Naive thymus-derived CD4-positive, alpha-beta T cell (primary cell): ENCODE measurements around the gene CHRNA1. TPM values are rescaled to one million over a fixed set of nuclear protein-coding genes. Genes with fewer than 3 reads are reported as not detected.

ENCODE experiments used
- ATAC-seq: fragments of 150-1000 bp; cut with Tn5 transposase; 2 replicates; pipeline ENCODE4 v1.10.0; 2021; ENCODE audit warnings: mild to moderate bottlenecking, moderate library complexity
- CTCF ChIA-PET: fragments of 350-600 bp; sonication (Branson Sonifier 250); formaldehyde crosslinking; loops from one replicate; lab custom pipeline; 2021; ENCODE audit warnings: antibody characterized with exemption; lab: Charles Lee
- POLR2A ChIA-PET: fragments of 350-600 bp; sonication (Branson Sonifier 250); formaldehyde crosslinking; loops from one replicate; lab custom pipeline; 2021; ENCODE audit warnings: antibody characterized with exemption, inconsistent platforms; lab: Charles Lee
- DNase-seq, 9 donors: peaks; one replicate each; pipeline versions ENCODE4 v3.0.0 to v3.0.0-alpha.2; 2020 to 2022; ENCODE audit warnings: mixed read lengths in 1 of 9
- H3K27ac ChIP-seq: one replicate; pipeline ENCODE4 v1.7.0; 2013; ENCODE audit warnings: mild to moderate bottlenecking, low read depth, low read length, moderate library complexity
- H3K27me3 ChIP-seq, 2 donors: one replicate each; pipeline ENCODE4 v1.7.0; 2013; ENCODE audit warnings: low read length in 2 of 2, mild to moderate bottlenecking in 2 of 2, moderate library complexity in 2 of 2; ENCODE audit not compliant: control insufficient read depth in 2 of 2, insufficient read depth in 2 of 2
- H3K36me3 ChIP-seq, 3 experiments: 1 replicate in 2 of 3; 2 replicates in 1 of 3; pipeline ENCODE4 v1.7.0; 2013; ENCODE audit warnings: low read length in 3 of 3, mild to moderate bottlenecking in 3 of 3, moderate library complexity in 1 of 3; ENCODE audit not compliant: insufficient read depth in 3 of 3, control insufficient read depth in 2 of 3
- H3K4me1 ChIP-seq, 2 donors: one replicate each; pipeline ENCODE4 v1.7.0; 2013; ENCODE audit warnings: low read length in 2 of 2, mild to moderate bottlenecking in 2 of 2, moderate library complexity in 1 of 2; ENCODE audit not compliant: control insufficient read depth in 2 of 2, insufficient read depth in 2 of 2
- H3K4me3 ChIP-seq: 2 replicates; pipeline ENCODE4 v1.7.0; 2013; ENCODE audit warnings: mild to moderate bottlenecking, low read length
- H3K9me3 ChIP-seq, 3 experiments: 1 replicate in 2 of 3; 2 replicates in 1 of 3; pipeline ENCODE4 v1.7.0; 2013; ENCODE audit warnings: low read length in 3 of 3; ENCODE audit not compliant: control insufficient read depth in 2 of 3
- H3K27ac Mint-ChIP-seq, 9 donors: one replicate each; pipeline ENCODE4 v1.8.0; 2020 to 2022; ENCODE audit warnings: mixed read lengths in 9 of 9, mild to moderate bottlenecking in 8 of 9, moderate library complexity in 5 of 9, inconsistent platforms in 2 of 9
- H3K27me3 Mint-ChIP-seq, 5 donors: one replicate each; pipeline ENCODE4 v1.8.0; 2021 to 2022; ENCODE audit warnings: mixed read lengths in 5 of 5, mild to moderate bottlenecking in 1 of 5
- H3K36me3 Mint-ChIP-seq, 5 donors: one replicate each; pipeline ENCODE4 v1.8.0; 2020 to 2022; ENCODE audit warnings: mixed read lengths in 5 of 5, mild to moderate bottlenecking in 3 of 5, inconsistent platforms in 1 of 5
- H3K4me1 Mint-ChIP-seq, 7 donors: one replicate each; pipeline ENCODE4 v1.8.0; 2020 to 2022; ENCODE audit warnings: mixed read lengths in 7 of 7, mild to moderate bottlenecking in 3 of 7, inconsistent platforms in 1 of 7
- H3K4me3 Mint-ChIP-seq, 10 donors: one replicate each; pipeline ENCODE4 v1.8.0; 2020 to 2022; ENCODE audit warnings: mild to moderate bottlenecking in 10 of 10, mixed read lengths in 10 of 10, moderate library complexity in 6 of 10, inconsistent platforms in 2 of 10
- H3K9me3 Mint-ChIP-seq, 11 donors: one replicate each; pipeline ENCODE4 v1.8.0; 2020 to 2022; ENCODE audit warnings: mixed read lengths in 11 of 11, mild to moderate bottlenecking in 4 of 11, inconsistent platforms in 1 of 11, moderate library complexity in 1 of 11
- intact Hi-C, 2 donors: fragments of 100-400 bp; cut with micrococcal nuclease; formaldehyde crosslinking; loops; one replicate each; pipeline ENCODE4 v1.15.1; 2023
- polyA plus RNA-seq, 2 donors: library from polyadenylated mRNA; unstranded; fragments of 300-500 nt; fragmentation: Illumina TruSeq; gene quantifications; one replicate each; pipeline ENCODE4 v1.2.3, GENCODE V29; 2021
- total RNA-seq, 6 experiments: library from RNA in 5 of 6; stranded (reverse) in 5 of 6; gene quantifications; 1 replicate in 5 of 6; 2 replicates in 1 of 6; pipeline ENCODE4 v1.2.3 and lab custom pipeline; 2021 to 2026

The CHRNA1 gene
- total and polyA plus RNA-seq, 7 experiments from 2014 or later, result not detected

DNA sequence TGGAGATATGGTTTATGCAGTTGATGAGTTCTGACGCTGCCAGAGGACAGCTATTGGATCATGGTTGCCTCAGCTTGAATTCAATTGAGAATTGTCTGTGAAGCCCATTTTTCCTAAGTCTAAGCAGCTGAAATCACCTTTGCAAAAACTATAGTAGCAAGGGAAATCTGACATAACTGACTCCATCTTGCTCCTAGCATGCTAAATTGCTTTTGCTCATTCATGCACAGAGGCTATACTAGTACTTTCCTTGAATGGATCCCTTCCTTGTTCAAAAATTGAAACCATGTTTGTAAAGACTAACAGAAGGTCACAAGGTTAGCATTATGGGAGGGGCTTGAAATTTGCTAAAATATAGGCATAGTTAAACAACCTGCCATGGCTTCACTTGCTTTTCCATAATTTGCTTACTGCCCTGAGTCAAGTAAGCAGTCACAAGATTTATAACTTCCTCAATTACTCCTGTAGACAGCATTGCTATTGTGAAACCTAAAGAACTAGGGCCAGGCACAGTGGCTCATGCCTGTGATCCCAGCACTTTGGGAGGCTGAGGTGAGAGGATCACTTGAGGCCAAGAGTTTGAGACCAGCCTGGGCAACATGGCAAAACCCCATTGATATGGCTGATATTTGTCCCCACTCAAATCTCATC is 41.2 kb downstream of the CHRNA1 start:
- H3K27me3 Mint-ChIP-seq, result peaks cover 0 to 26% (median 4%) of the 10 kb centered on the region in 5 donors
- Histone ChIP-seq H3K36me3 (no peaks in the 10 kb centered on the region), H3K4me1 (peaks cover under 1 to 7% of the 10 kb centered on the region in 2 donors), H3K27ac (no peak overlapping the region), H3K27me3 (no peaks in the 10 kb centered on the region), H3K4me3 (no peak overlapping the region), H3K9me3 (no peaks in the 10 kb centered on the region)
- intact Hi-C loops, result no loop called here
- no peak overlapping the region for H3K4me3 Mint-ChIP-seq
- ChIA-PET CTCF (interaction anchor here (1.3 kb wide), 1 partner anchor 27 kb away, joined by 3 read pairs; no protein-coding TSS in a partner anchor), POLR2A (interaction anchor here (0.7 kb wide), 1 partner anchor 443 kb away, joined by 3 read pairs; no protein-coding TSS in a partner anchor)
- H3K27ac Mint-ChIP-seq, result no peak overlapping the region
- H3K4me1 Mint-ChIP-seq, result peaks cover 12 to 25% (median 20%) of the 10 kb centered on the region in 7 donors
- peak; percentile 55 for ATAC-seq
- peaks cover 0 to 6% (median 0%) of the 10 kb centered on the region in 5 donors for H3K36me3 Mint-ChIP-seq
- no peak for DNase-seq
- peaks cover 0 to 5% (median 0%) of the 10 kb centered on the region in 11 donors for H3K9me3 Mint-ChIP-seq

DNA sequence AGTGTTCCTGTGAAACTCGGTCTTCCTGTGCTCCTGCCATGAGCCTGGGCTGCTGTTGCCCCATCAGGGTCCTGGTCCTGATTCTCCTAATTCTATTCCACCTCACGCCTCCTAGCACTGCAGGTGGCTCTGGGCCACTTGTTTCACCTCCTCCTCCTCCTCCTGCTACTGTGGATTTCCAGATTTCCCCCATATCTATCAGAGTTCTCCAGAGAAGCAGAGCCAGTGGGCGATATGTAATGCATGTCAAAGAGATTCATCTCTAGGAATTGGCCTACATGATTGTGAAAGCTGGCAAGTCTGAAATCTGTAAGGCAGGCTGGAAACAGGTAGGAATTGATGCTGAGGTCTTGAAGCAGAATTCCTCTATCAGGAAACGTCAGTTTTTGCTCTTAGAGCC is 45.3 kb downstream of the CHRNA1 start:
- H3K27ac ChIP-seq, result no peak overlapping the region
- no peaks in the 10 kb centered on the region for H3K9me3 ChIP-seq
- ChIA-PET CTCF (no interaction called here), POLR2A (interaction anchor here (1.0 to 1.3 kb wide), 2 partner anchors 10 to 12 kb away, joined by 3 read pairs; no protein-coding TSS in a partner anchor)
- H3K4me3 ChIP-seq, result no peak overlapping the region
- no peak for ATAC-seq
- H3K4me1 ChIP-seq, result peaks cover 15 to 21% of the 10 kb centered on the region in 2 donors
- no peaks in the 10 kb centered on the region for H3K27me3 ChIP-seq
- H3K36me3 Mint-ChIP-seq, result peaks cover 0 to 6% (median 0%) of the 10 kb centered on the region in 5 donors
- H3K36me3 ChIP-seq, result no peaks in the 10 kb centered on the region
- intact Hi-C loops, result loop anchor here in 1 of 2 donors (5.0 kb wide), 1 partner anchor 33 kb away; no protein-coding TSS in a partner anchor
- H3K4me1 Mint-ChIP-seq, result peaks cover 21 to 39% (median 36%) of the 10 kb centered on the region in 7 donors
- peaks cover 0 to 14% (median 0%) of the 10 kb centered on the region in 5 donors for H3K27me3 Mint-ChIP-seq
- peaks cover 0 to 5% (median 0%) of the 10 kb centered on the region in 11 donors for H3K9me3 Mint-ChIP-seq
- peak overlapping the region in 1 of 9 donors; percentile 1 for H3K27ac Mint-ChIP-seq
- DNase-seq, result no peak
- peak overlapping the region in 6 of 10 donors; percentile 1 to 88 (median 31) for H3K4me3 Mint-ChIP-seq

DNA sequence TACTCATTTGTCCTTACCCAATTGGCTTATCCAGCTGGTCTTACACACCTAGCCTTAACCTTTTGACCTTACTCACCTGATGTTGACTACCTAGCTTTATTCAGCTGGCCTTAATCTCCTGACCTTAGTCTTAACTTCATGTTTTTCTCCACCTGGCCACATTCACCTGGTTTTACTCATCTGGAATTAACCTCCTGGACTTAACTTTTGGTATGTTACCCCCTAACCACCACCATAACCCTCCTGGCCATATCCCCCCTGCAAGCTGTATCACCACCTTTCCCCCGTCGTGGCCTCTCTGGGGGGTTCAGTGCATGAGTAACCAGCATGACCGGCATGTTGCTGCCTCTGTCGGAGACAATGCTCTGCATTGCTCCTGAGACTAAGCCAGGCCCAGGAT is 45.7 kb downstream of the CHRNA1 start:
- Histone ChIP-seq H3K27me3 (no peaks in the 10 kb centered on the region), H3K4me3 (no peak overlapping the region), H3K9me3 (no peaks in the 10 kb centered on the region), H3K36me3 (no peaks in the 10 kb centered on the region), H3K4me1 (peaks cover 15 to 21% of the 10 kb centered on the region in 2 donors), H3K27ac (no peak overlapping the region)
- H3K9me3 Mint-ChIP-seq, result peaks cover 0 to 5% (median 0%) of the 10 kb centered on the region in 11 donors
- H3K27ac Mint-ChIP-seq, result peak overlapping the region in 1 of 9 donors; percentile 1
- ChIA-PET CTCF (interaction anchor here (0.5 to 1.2 kb wide), 4 partner anchors 9 to 479 kb away, joined by 3 to 4 read pairs (median 4); no protein-coding TSS in a partner anchor), POLR2A (interaction anchor here (1.0 to 1.3 kb wide), 3 partner anchors 11 to 30 kb away, joined by 3 to 4 read pairs (median 3); no protein-coding TSS in a partner anchor)
- peak overlapping the region in 6 of 10 donors; percentile 16 to 88 (median 53) for H3K4me3 Mint-ChIP-seq
- peaks cover 0 to 14% (median 0%) of the 10 kb centered on the region in 5 donors for H3K27me3 Mint-ChIP-seq
- ATAC-seq, result no peak
- H3K4me1 Mint-ChIP-seq, result peaks cover 21 to 41% (median 36%) of the 10 kb centered on the region in 7 donors
- no peak for DNase-seq
- peaks cover 0 to 4% (median 0%) of the 10 kb centered on the region in 5 donors for H3K36me3 Mint-ChIP-seq
- intact Hi-C loops, result loop anchor here in 1 of 2 donors (5.0 kb wide), 1 partner anchor 34 kb away; no protein-coding TSS in a partner anchor

DNA sequence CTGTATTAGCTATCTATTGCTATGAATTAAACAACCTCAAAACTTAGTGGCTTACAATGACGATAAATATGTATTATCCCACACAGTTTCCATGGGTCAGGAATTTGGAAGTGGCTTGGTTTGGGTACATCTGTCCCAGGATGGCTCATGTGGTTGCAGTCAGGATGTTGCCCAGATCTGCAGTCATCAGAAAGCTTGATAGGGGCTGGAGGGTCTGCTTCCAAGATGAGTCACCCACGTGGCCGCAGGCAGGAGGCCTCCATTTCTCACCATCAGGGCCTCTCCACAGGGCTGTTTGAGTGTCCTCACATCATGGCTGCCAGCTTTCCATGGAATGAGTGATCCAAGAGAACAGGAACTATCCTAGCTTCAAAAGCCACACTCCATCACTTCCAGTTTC is 46.4 kb downstream of the CHRNA1 start:
- DNase-seq, result no peak
- Mint-ChIP-seq H3K9me3 (peaks cover 0 to 5% (median 0%) of the 10 kb centered on the region in 11 donors), H3K27ac (peak overlapping the region in 1 of 9 donors; percentile 68), H3K4me1 (peaks cover 21 to 41% (median 36%) of the 10 kb centered on the region in 7 donors), H3K4me3 (peak overlapping the region; percentile 63 to 88 (median 76)), H3K27me3 (peaks cover 0 to 14% (median 0%) of the 10 kb centered on the region in 5 donors), H3K36me3 (peaks cover 0 to 4% (median 0%) of the 10 kb centered on the region in 5 donors)
- ATAC-seq, result no peak
- H3K27ac ChIP-seq, result no peak overlapping the region
- POLR2A ChIA-PET, result interaction anchor here (0.9 to 1.3 kb wide), 5 partner anchors 9 to 90 kb away, joined by 3 to 4 read pairs (median 3); no protein-coding TSS in a partner anchor
- no peak overlapping the region for H3K4me3 ChIP-seq
- no peaks in the 10 kb centered on the region for H3K27me3 ChIP-seq
- H3K36me3 ChIP-seq, result no peaks in the 10 kb centered on the region
- peaks cover 15 to 21% of the 10 kb centered on the region in 2 donors for H3K4me1 ChIP-seq
- no peaks in the 10 kb centered on the region for H3K9me3 ChIP-seq
- intact Hi-C loops, result loop anchor here (1.0 to 5.0 kb wide), 5 partner anchors 11 to 34 kb away; no protein-coding TSS in a partner anchor
- CTCF ChIA-PET, result interaction anchor here (0.5 to 1.6 kb wide), 7 partner anchors 9 to 479 kb away, joined by 3 to 5 read pairs (median 3); no protein-coding TSS in a partner anchor

DNA sequence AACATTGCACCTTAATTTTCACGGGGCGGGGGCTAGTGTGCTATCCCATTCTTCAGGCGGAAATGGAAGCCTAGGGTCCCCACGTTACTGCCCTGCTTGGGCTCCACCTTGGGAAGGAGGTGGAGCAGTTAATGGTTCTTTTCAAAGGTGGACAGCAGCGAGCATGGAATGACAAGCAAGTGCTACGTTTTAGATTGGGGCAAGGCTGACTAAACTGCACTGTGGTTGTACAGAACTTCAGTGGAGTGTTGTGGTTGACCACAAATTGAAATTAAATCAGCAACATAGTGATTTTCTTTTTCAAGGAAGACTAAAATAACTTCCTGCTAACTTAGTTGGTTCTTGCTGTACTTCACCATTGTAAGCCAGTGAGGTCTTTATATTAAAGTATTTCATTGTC is 47.0 kb downstream of the CHRNA1 start:
- H3K27ac ChIP-seq, result no peak overlapping the region
- H3K36me3 ChIP-seq, result no peaks in the 10 kb centered on the region
- no peaks in the 10 kb centered on the region for H3K9me3 ChIP-seq
- peak; percentile 75 for ATAC-seq
- peak overlapping the region; percentile 63 to 88 (median 76) for H3K4me3 Mint-ChIP-seq
- peaks cover 21 to 41% (median 36%) of the 10 kb centered on the region in 7 donors for H3K4me1 Mint-ChIP-seq
- H3K9me3 Mint-ChIP-seq, result peaks cover 0 to 5% (median 0%) of the 10 kb centered on the region in 11 donors
- intact Hi-C loops, result loop anchor here (1.0 to 5.0 kb wide), 5 partner anchors 12 to 35 kb away; no protein-coding TSS in a partner anchor
- H3K27me3 Mint-ChIP-seq, result peaks cover 0 to 10% (median 0%) of the 10 kb centered on the region in 5 donors
- ChIA-PET POLR2A (interaction anchor here (0.9 to 1.3 kb wide), 3 partner anchors 9 to 89 kb away, joined by 3 to 4 read pairs (median 3); no protein-coding TSS in a partner anchor), CTCF (interaction anchor here (0.6 to 1.6 kb wide), 5 partner anchors 19 to 65 kb away, joined by 3 to 5 read pairs (median 3); no protein-coding TSS in a partner anchor)
- peak in 8 of 9 donors; percentile 34 to 76 (median 69) for DNase-seq
- peaks cover 15 to 21% of the 10 kb centered on the region in 2 donors for H3K4me1 ChIP-seq
- no peaks in the 10 kb centered on the region for H3K27me3 ChIP-seq
- peak overlapping the region; percentile 4 to 68 (median 25) for H3K27ac Mint-ChIP-seq
- H3K4me3 ChIP-seq, result peak overlapping the region; percentile 39
- H3K36me3 Mint-ChIP-seq, result peaks cover 0 to 4% (median 0%) of the 10 kb centered on the region in 5 donors

DNA sequence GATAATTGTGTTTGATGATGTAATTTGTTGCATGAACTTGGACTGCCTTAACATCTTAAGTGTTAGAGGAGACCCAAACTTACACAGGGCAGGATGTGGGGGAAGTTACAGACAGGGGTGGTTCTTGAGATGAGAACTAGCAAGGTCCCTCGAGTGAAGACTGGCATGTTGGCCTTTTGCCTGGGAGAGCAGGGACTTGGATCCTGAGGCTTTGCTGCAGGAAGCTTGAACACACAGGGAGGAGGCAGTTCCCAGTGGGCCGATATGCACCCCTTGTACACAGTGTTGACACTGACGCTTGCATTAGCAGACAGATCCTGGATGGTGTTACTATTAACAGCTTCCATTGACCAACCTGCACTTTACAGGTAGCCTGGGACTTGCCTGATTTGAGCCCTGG is 47.5 kb downstream of the CHRNA1 start:
- ChIA-PET POLR2A (interaction anchor here (0.9 to 1.0 kb wide), 2 partner anchors 10 to 89 kb away, joined by 3 read pairs; no protein-coding TSS in a partner anchor), CTCF (interaction anchor here (0.7 to 1.7 kb wide), 4 partner anchors 17 to 64 kb away, joined by 3 to 5 read pairs (median 3); no protein-coding TSS in a partner anchor)
- Mint-ChIP-seq H3K27ac (peak overlapping the region in 8 of 9 donors; percentile 1 to 68 (median 14)), H3K9me3 (peaks cover 0 to 5% (median 0%) of the 10 kb centered on the region in 11 donors), H3K27me3 (peaks cover 0 to 9% (median 0%) of the 10 kb centered on the region in 5 donors), H3K36me3 (peaks cover 0 to 4% (median 0%) of the 10 kb centered on the region in 5 donors), H3K4me3 (peak overlapping the region; percentile 63 to 88 (median 76)), H3K4me1 (peaks cover 21 to 41% (median 36%) of the 10 kb centered on the region in 7 donors)
- intact Hi-C loops, result loop anchor here (1.0 to 5.0 kb wide), 5 partner anchors 13 to 36 kb away; no protein-coding TSS in a partner anchor
- DNase-seq (peak in 6 of 9 donors; percentile 21 to 43 (median 37)), ATAC-seq (peak; percentile 58)
- peak overlapping the region; percentile 39 for H3K4me3 ChIP-seq
- H3K27me3 ChIP-seq, result no peaks in the 10 kb centered on the region
- H3K9me3 ChIP-seq, result no peaks in the 10 kb centered on the region
- H3K27ac ChIP-seq, result no peak overlapping the region
- no peaks in the 10 kb centered on the region for H3K36me3 ChIP-seq
- peaks cover 15 to 21% of the 10 kb centered on the region in 2 donors for H3K4me1 ChIP-seq
